Right lobe of liver (tissue), 4 donors: ENCODE data around the gene OR2G2.

Experiments
- CTCF ChIP-seq, 4 donors: fragments of 200-600 bp in 3 of 4; fragments of 450-650 bp in 1 of 4; IDR thresholded peaks; one replicate each; pipeline versions ENCODE4 v1.5.1 to v1.8.0; 2016 to 2022; ENCODE audit warnings: antibody characterized with exemption in 4 of 4, mild to moderate bottlenecking in 2 of 4
- POLR2A ChIP-seq: fragments of 450-650 bp; IDR thresholded peaks from one replicate; pipeline ENCODE4 v1.6.1; 2017; ENCODE audit warnings: antibody characterized with exemption, mild to moderate bottlenecking
- donor health status: DM: no; HTN: no; CAD: no.
- donor health status: DM: no; HTN: no; CAD: no.
- donor health status: DM: no; HTN: yes; CAD: no.

- TF ChIP-seq CTCF (IDR thresholded peaks at IDR 0.05) = peak; percentile 25 to 49 (median 44)
- TF ChIP-seq POLR2A = no peak
These were observed 11.6 kb upstream of the OR2G2 start for GRCh38 chr1:247576514-247576913.
